Measurements from ENCODE around the gene KIF23. TPM values are rescaled to one million over a fixed set of nuclear protein-coding genes. Genes with fewer than 3 reads are reported as not detected.

Gene KIF23
- total RNA-seq, 4 donors from 2014 or later, result 1.6 to 3.8 (median 1.7) TPM

DNA sequence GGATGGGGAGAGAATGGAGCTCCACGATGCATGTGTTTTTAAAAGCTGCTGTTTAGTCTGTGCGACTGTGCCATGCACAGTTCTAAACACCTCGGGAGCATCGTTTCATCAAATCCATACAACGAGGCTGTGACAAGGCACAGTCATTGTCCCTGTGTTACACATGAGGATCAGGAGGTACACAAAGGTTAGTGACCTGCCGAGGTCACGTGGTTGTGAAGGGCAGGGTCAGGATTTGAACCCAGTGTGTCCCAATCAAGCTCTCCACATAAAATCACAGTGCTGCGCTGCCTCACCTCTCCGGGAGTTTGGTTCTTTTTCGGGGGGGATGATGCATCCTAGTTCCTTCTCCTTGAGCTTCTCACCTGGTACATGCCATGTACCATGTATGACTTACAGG, 18.7 kb upstream of the KIF23 start:
- DNase-seq (ENCODE audit: low spot score) (no peak), ATAC-seq (ENCODE audit: low FRiP score) (no peak)
- TF ChIP-seq, protein P1, sequence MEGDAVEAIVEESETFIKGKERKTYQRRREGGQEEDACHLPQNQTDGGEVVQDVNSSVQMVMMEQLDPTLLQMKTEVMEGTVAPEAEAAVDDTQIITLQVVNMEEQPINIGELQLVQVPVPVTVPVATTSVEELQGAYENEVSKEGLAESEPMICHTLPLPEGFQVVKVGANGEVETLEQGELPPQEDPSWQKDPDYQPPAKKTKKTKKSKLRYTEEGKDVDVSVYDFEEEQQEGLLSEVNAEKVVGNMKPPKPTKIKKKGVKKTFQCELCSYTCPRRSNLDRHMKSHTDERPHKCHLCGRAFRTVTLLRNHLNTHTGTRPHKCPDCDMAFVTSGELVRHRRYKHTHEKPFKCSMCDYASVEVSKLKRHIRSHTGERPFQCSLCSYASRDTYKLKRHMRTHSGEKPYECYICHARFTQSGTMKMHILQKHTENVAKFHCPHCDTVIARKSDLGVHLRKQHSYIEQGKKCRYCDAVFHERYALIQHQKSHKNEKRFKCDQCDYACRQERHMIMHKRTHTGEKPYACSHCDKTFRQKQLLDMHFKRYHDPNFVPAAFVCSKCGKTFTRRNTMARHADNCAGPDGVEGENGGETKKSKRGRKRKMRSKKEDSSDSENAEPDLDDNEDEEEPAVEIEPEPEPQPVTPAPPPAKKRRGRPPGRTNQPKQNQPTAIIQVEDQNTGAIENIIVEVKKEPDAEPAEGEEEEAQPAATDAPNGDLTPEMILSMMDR (IDR thresholded peaks at IDR 0.05), result no peak

DNA sequence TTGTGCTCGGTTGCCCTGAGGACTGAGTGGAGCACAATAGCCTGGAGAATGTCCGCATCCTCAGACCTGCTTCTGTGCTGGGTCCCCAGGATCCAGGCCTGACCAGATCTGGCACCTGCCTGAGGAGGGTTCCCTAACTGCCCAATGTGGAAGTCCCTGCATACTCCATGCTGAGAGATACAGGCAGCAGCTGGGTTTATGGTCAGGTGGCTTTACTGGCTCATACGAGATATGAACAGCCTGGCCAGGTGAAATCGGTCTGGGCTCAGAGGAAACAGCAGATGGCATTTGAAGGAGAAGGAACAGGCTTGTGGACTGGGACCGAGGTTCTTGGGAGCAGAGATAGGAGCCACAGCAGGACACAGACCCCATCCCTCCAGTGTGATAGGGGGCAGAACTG, 18.2 kb upstream of the KIF23 start:
- no peak for DNase-seq (ENCODE audit: low spot score)
- TF ChIP-seq, protein P1 (IDR thresholded peaks at IDR 0.05), result no peak
- ATAC-seq (ENCODE audit: low FRiP score), result no peak

DNA sequence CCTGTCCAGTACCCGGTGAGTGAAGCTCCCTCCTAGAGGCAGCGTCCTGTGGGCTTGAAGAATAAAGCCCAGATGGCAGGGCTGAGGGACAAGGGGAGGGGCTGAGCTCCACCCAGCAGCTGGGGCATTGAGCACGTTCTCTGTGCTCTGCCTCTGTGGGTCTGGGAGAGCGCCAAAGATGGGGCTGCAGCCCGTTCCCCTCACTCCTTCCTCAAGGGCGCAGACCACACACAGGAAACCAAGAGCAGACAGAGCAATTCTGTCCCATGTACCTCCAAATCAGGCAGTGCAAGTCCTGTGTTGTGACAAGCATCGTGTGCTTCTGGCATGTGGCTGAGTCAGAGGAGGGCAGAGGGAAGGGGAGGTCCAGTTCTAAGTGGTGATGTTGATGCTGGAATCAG, 15.7 kb upstream of the KIF23 start:
- DNase-seq (ENCODE audit: low spot score) (no peak), ATAC-seq (ENCODE audit: low FRiP score) (no peak)
- TF ChIP-seq, protein P1 (IDR thresholded peaks at IDR 0.05), result no peak

DNA sequence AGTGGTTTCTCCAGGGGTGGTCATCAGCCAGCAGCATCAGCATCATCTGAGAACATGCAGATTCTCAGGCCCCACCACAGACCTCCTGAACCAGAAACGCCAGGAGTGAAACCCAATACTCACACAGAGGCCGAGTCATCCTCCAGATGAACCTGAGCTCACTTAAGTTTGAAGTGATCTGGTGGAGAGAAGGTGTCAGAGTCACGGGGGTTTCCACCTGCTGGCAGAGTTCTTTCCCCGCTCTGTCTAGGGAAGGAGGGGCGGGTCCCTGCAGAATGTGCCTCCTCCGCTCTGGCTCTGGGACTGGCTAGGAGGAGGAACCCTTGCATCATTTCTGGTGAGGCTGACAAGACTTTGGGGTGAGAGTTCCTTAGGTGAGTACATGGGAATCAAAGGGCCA, 13.3 kb upstream of the KIF23 start:
- TF ChIP-seq, protein P1 (IDR thresholded peaks at IDR 0.05), result no peak
- no peak for DNase-seq (ENCODE audit: low spot score)
- ATAC-seq (ENCODE audit: low FRiP score), result no peak

DNA sequence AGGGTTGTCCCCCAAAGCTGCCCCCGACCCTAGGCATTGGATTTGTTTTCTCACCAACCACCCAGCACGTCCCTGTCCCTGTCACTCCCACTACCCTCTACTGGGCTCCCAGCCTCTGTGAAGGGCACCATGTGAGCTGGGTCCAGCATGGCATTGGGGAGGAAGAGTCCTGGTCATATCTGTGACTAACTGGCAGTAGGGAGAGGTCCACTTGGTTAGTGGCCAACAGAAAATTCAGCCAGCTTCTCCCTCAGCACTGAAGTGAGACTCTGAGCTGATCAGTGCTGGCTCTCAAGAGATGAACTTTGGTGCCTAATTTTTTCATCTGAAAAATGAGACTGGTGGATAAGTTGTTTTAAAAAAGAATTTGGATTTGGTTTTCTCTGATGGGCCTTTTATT, 11.3 kb upstream of the KIF23 start:
- TF ChIP-seq, protein P1 (IDR thresholded peaks at IDR 0.05), result no peak
- ATAC-seq (ENCODE audit: low FRiP score) (no peak), DNase-seq (ENCODE audit: low spot score) (no peak)

DNA sequence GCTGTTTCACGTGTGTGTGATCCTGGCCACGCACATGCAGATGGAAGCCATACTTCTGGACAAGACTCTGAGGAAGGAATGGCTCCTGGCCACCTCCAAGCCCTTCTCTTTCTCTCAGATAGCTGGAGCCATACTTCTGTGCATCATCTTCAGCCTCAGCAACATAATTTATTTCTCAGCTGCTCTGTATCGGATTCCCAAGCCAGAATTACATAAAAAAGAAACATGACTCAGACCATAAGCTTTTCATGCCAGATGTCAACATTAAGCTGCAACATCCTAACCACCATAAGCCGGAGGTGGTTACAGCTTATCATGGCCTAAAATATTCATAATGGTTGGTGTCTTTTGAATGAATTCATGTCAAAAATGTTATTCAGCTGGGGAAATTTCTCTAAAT, 10.6 kb upstream of the KIF23 start:
- TF ChIP-seq, protein P1 (IDR thresholded peaks at IDR 0.05), result no peak
- DNase-seq (ENCODE audit: low spot score), result no peak
- peak; percentile 79 for ATAC-seq (ENCODE audit: low FRiP score)

DNA sequence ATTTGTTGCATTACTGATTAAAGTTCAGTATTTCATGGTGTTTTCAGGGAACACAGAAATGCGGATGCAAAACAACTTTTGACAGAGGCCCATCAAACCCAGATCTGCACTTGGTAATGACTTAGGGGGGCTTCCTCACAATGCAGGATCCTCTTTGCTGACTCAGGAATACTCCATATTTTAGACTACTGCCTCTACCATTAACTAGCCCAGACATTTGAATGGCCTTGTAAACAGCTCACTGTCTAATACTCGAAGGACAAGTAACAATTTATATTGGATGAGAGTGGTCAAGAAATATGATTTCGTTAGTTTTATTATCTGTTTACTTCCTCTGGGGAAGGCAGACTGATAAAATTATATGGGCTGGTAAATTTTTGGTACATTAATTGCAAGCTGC, 9.0 kb upstream of the KIF23 start:
- DNase-seq (ENCODE audit: low spot score), result no peak
- no peak for ATAC-seq (ENCODE audit: low FRiP score)
- TF ChIP-seq, protein P1 (IDR thresholded peaks at IDR 0.05), result no peak
